NT2/D1 (cell line): ENCODE results near the gene PDGFD.

Source experiments
- DNase-seq: peaks from one replicate; pipeline ENCODE4 v3.0.0-alpha.2; 2011; ENCODE audit warnings: low read depth, low spot score
- H3K27me3 ChIP-seq: 2 replicates; pipeline ENCODE4 v1.6.0; 2011; ENCODE audit warnings: mild to moderate bottlenecking; ENCODE audit not compliant: insufficient read length, insufficient read depth
- H3K36me3 ChIP-seq: 2 replicates; pipeline ENCODE4 v1.6.1; 2011; ENCODE audit warnings: mild to moderate bottlenecking, low read length, mixed read lengths; ENCODE audit not compliant: insufficient read depth, insufficient read length
- H3K4me1 ChIP-seq: 2 replicates; pipeline ENCODE4 v1.5.1; 2011; ENCODE audit not compliant: insufficient read depth, insufficient read length
- H3K4me3 ChIP-seq: 2 replicates; pipeline ENCODE4 v1.5.1; 2011; ENCODE audit warnings: low read depth; ENCODE audit not compliant: insufficient read length
- H3K9ac ChIP-seq: 2 replicates; pipeline ENCODE4 v1.6.0; 2011; ENCODE audit warnings: low read depth; ENCODE audit not compliant: insufficient read length
- H3K9me3 ChIP-seq: 2 replicates; pipeline ENCODE4 v1.5.1; 2011; ENCODE audit warnings: mild to moderate bottlenecking, low read length; ENCODE audit not compliant: insufficient read depth
- SUZ12 ChIP-seq: IDR thresholded peaks from 2 replicates; pipeline ENCODE4 v1.6.1; 2011; ENCODE audit not compliant: insufficient read length, insufficient read depth; ENCODE audit errors: extremely low read depth
- YY1 ChIP-seq: IDR thresholded peaks from 2 replicates; pipeline ENCODE4 v1.6.1; 2011; ENCODE audit not compliant: insufficient read length, insufficient read depth
- ZNF274 ChIP-seq: IDR thresholded peaks from 2 replicates; pipeline ENCODE4 v1.6.1; 2011; ENCODE audit warnings: mild to moderate bottlenecking, low read depth, low read length

Gene PDGFD

DNA sequence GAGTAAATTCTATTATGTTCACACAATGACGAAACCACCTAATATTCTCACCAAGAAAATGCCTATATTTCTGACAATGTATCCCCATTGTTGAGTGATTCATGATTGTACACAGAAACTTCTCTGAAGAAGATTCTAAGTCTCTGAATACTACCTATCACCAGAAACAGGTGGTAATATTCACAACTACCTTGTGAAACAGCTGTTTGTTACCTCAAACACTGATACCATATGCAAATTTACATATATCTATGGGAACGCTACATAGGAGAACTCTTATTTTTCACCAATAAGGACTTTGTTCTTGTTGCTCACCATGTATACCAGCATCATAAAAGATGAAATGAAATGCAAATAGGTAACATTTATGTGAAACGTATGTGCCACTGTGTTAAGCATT lies 59.3 kb downstream of the PDGFD start:
- Histone ChIP-seq H3K4me3 (no peak overlapping the region), H3K36me3 (no peaks in the 10 kb centered on the region), H3K4me1 (no peaks in the 10 kb centered on the region), H3K9me3 (no peaks in the 10 kb centered on the region), H3K27me3 (no peaks in the 10 kb centered on the region), H3K9ac (no peak overlapping the region)
- TF ChIP-seq SUZ12 (no peak), YY1 (no peak), ZNF274 (no peak)
- DNase-seq = no peak

GRCh38 chr11:104104201-104104600 lies 59.7 kb downstream of the PDGFD start:
- H3K4me1 ChIP-seq = no peaks in the 10 kb centered on the region
- DNase-seq = no peak
- no peak overlapping the region for H3K9ac ChIP-seq
- no peaks in the 10 kb centered on the region for H3K36me3 ChIP-seq
- no peak for TF ChIP-seq SUZ12
- no peak for TF ChIP-seq ZNF274
- TF ChIP-seq YY1 = no peak
- no peaks in the 10 kb centered on the region for H3K27me3 ChIP-seq
- H3K4me3 ChIP-seq = no peak overlapping the region
- H3K9me3 ChIP-seq = no peaks in the 10 kb centered on the region

- no peaks in the 10 kb centered on the region for H3K27me3 ChIP-seq
- no peaks in the 10 kb centered on the region for H3K4me1 ChIP-seq
- H3K9me3 ChIP-seq = no peaks in the 10 kb centered on the region
- no peak overlapping the region for H3K9ac ChIP-seq
- H3K36me3 ChIP-seq = no peaks in the 10 kb centered on the region
- TF ChIP-seq SUZ12 = no peak
- no peak for TF ChIP-seq ZNF274
- TF ChIP-seq YY1 = no peak
- H3K4me3 ChIP-seq = no peak overlapping the region
- no peak for DNase-seq
Measured at GRCh38 chr11:104098555-104098954, 65.4 kb downstream of the PDGFD start.

GRCh38 chr11:104098132-104098531 lies 65.8 kb downstream of the PDGFD start:
- no peak overlapping the region for H3K9ac ChIP-seq
- no peaks in the 10 kb centered on the region for H3K9me3 ChIP-seq
- H3K36me3 ChIP-seq = no peaks in the 10 kb centered on the region
- H3K4me3 ChIP-seq = no peak overlapping the region
- no peak for DNase-seq
- H3K27me3 ChIP-seq = no peaks in the 10 kb centered on the region
- H3K4me1 ChIP-seq = no peaks in the 10 kb centered on the region
- no peak for TF ChIP-seq YY1

GRCh38 chr11:104096900-104097299 lies 67.0 kb downstream of the PDGFD start:
- TF ChIP-seq ZNF274 (no peak), YY1 (no peak), SUZ12 (no peak)
- no peak for DNase-seq
- no peak overlapping the region for H3K4me3 ChIP-seq
- H3K9ac ChIP-seq = no peak overlapping the region
- no peaks in the 10 kb centered on the region for H3K4me1 ChIP-seq
- no peaks in the 10 kb centered on the region for H3K36me3 ChIP-seq
- no peaks in the 10 kb centered on the region for H3K9me3 ChIP-seq
- no peaks in the 10 kb centered on the region for H3K27me3 ChIP-seq

GRCh38 chr11:104095791-104096190 lies 68.2 kb downstream of the PDGFD start:
- Histone ChIP-seq H3K4me3 (no peak overlapping the region), H3K9me3 (no peaks in the 10 kb centered on the region), H3K36me3 (no peaks in the 10 kb centered on the region), H3K4me1 (no peaks in the 10 kb centered on the region), H3K27me3 (no peaks in the 10 kb centered on the region), H3K9ac (no peak overlapping the region)
- no peak for TF ChIP-seq ZNF274
- TF ChIP-seq YY1 = no peak
- TF ChIP-seq SUZ12 = no peak
- DNase-seq = no peak

- TF ChIP-seq ZNF274 (no peak), YY1 (no peak), SUZ12 (no peak)
- DNase-seq = no peak
- no peak overlapping the region for H3K4me3 ChIP-seq
- no peaks in the 10 kb centered on the region for H3K36me3 ChIP-seq
- H3K9me3 ChIP-seq = no peaks in the 10 kb centered on the region
- H3K27me3 ChIP-seq = no peaks in the 10 kb centered on the region
- H3K9ac ChIP-seq = no peak overlapping the region
- no peaks in the 10 kb centered on the region for H3K4me1 ChIP-seq
Measured at GRCh38 chr11:104094576-104094975, 69.4 kb downstream of the PDGFD start.
